GM12892 (cell line): ENCODE measurements around the gene ARMC2.

Experiments used
- POLR2A ChIP-seq: IDR thresholded peaks from 2 replicates; pipeline ENCODE4 v1.6.1; 2011; ENCODE audit warnings: low read depth, low read length, control low read depth
- POLR2AphosphoS5 ChIP-seq: IDR thresholded peaks from 2 replicates; pipeline ENCODE4 v1.6.1; 2011; ENCODE audit warnings: low read depth, low read length, control low read depth
- TAF1 ChIP-seq: IDR thresholded peaks from 2 replicates; pipeline ENCODE4 v1.6.1; 2011; ENCODE audit warnings: low read depth, mild to moderate bottlenecking, control low read depth, low read length, borderline replicate concordance

DNA sequence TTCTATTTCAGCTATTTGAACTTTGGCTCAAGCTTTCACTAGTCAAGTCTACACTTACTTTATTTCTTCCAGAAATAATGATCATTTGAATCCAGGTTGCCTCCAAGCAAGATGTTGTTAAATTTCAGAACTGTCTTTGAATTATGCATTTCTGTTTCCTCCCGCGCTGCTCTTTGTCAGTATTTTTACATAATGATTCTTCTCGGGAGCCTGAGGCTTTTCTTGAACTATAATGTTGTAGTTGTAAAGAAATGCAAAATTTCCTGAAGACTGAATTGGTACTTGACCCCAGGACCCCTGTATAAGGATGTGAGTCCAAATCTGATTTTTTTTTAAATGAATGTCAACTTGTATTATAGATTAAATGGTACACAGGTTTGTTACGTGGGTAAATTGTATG, 80.4 kb downstream of the ARMC2 start:
- TF ChIP-seq POLR2A (no peak), POLR2AphosphoS5 (no peak), TAF1 (no peak)
